ENCODE data around the gene ENOX2. TPM values are rescaled to one million over a fixed set of nuclear protein-coding genes. Genes with fewer than 3 reads are reported as not detected.

Gene ENOX2
- total RNA-seq, 1 donor from 2014 or later = 12.2 TPM

- DNase-seq (no peak), ATAC-seq (no peak)
- intact Hi-C loops (cut with DNase I) = no loop called here
- H3K27ac ChIP-seq = no peak overlapping the region
- TF ChIP-seq, protein P1, sequence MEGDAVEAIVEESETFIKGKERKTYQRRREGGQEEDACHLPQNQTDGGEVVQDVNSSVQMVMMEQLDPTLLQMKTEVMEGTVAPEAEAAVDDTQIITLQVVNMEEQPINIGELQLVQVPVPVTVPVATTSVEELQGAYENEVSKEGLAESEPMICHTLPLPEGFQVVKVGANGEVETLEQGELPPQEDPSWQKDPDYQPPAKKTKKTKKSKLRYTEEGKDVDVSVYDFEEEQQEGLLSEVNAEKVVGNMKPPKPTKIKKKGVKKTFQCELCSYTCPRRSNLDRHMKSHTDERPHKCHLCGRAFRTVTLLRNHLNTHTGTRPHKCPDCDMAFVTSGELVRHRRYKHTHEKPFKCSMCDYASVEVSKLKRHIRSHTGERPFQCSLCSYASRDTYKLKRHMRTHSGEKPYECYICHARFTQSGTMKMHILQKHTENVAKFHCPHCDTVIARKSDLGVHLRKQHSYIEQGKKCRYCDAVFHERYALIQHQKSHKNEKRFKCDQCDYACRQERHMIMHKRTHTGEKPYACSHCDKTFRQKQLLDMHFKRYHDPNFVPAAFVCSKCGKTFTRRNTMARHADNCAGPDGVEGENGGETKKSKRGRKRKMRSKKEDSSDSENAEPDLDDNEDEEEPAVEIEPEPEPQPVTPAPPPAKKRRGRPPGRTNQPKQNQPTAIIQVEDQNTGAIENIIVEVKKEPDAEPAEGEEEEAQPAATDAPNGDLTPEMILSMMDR (IDR thresholded peaks at IDR 0.05) = no peak
- no peaks in the 10 kb centered on the region for H3K36me3 ChIP-seq
- no peak overlapping the region for H3K4me3 ChIP-seq
- no peaks in the 10 kb centered on the region for H3K9me3 ChIP-seq
- no peaks in the 10 kb centered on the region for H3K4me1 ChIP-seq
- no peaks in the 10 kb centered on the region for H3K27me3 ChIP-seq
Observed at GRCh38 chrX:130756233-130756632, 146.8 kb downstream of the ENOX2 start.

- no peak overlapping the region for H3K4me3 ChIP-seq
- DNase-seq (no peak), ATAC-seq (no peak)
- no peaks in the 10 kb centered on the region for H3K4me1 ChIP-seq
- H3K36me3 ChIP-seq = no peaks in the 10 kb centered on the region
- TF ChIP-seq, protein P1 (IDR thresholded peaks at IDR 0.05) = no peak
- no peaks in the 10 kb centered on the region for H3K9me3 ChIP-seq
- no peak overlapping the region for H3K27ac ChIP-seq
- H3K27me3 ChIP-seq = no peaks in the 10 kb centered on the region
- intact Hi-C loops (cut with DNase I) = no loop called here
Observed at GRCh38 chrX:130754353-130754752, 148.7 kb downstream of the ENOX2 start.

DNA sequence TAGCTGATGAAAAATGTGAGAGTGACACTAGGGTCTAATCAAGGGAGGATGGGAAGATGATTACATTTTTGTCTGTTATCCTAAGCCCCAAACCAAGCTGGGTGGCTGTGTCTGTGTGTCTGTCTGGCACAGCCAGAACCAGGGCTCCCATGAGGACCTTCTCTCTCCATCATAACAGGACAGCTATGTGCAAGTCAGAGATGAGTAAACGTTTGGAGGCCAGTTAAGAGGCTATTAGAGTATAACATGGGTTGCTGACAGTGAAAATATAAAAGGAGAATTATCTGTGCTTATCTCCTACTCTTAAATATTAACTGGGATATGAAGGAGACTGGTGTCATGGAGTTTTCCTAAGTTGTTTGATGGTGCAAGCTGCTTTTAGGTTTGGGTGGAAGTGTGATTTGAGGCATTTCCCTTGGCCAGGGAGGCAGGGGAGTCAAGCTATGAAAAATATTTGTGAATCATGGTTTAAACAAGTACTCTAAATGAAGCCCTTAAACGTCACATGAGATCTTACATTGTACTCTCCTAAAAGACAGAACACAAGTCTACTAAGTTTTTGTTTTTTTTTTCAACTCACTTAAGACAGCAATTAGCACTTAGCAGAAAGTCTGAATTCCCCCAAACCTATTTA is 156.2 kb downstream of the ENOX2 start:
- H3K36me3 ChIP-seq = no peaks in the 10 kb centered on the region
- H3K4me3 ChIP-seq = no peak overlapping the region
- H3K27me3 ChIP-seq = no peaks in the 10 kb centered on the region
- TF ChIP-seq, protein P1 (IDR thresholded peaks at IDR 0.05) = no peak
- ATAC-seq = no peak
- no peaks in the 10 kb centered on the region for H3K4me1 ChIP-seq
- intact Hi-C loops (cut with DNase I) = no loop called here
- H3K9me3 ChIP-seq = no peaks in the 10 kb centered on the region
- no peak overlapping the region for H3K27ac ChIP-seq
- no peak for DNase-seq

DNA sequence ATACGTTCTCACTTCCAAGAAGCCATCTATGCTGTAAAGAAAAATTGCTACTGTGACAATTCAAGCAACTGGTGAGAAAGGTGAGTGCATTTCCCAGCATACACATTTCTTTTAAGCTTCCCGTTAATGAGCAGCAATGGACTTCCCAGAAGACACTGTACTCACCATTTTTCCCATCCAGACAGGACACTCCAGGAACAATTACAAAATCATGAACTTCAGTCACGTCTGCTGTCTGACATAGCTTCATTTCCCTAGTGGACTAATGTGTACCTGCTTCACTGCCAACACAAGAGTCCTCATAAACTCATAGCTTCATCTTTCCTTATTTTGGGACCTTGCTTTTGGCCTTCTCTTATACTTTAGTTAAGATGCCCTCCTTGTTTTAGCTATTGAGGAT is 156.9 kb downstream of the ENOX2 start:
- intact Hi-C loops (cut with DNase I) = no loop called here
- DNase-seq (no peak), ATAC-seq (no peak)
- H3K36me3 ChIP-seq = no peaks in the 10 kb centered on the region
- no peak overlapping the region for H3K27ac ChIP-seq
- no peak overlapping the region for H3K4me3 ChIP-seq
- no peaks in the 10 kb centered on the region for H3K27me3 ChIP-seq
- no peaks in the 10 kb centered on the region for H3K4me1 ChIP-seq
- H3K9me3 ChIP-seq = no peaks in the 10 kb centered on the region
- TF ChIP-seq, protein P1 (IDR thresholded peaks at IDR 0.05) = no peak

- no peak for DNase-seq
- no peak for ATAC-seq
- intact Hi-C loops (cut with DNase I) = no loop called here
- TF ChIP-seq, protein P1 (IDR thresholded peaks at IDR 0.05) = no peak
- no peaks in the 10 kb centered on the region for H3K27me3 ChIP-seq
- no peak overlapping the region for H3K4me3 ChIP-seq
- H3K27ac ChIP-seq = no peak overlapping the region
- no peaks in the 10 kb centered on the region for H3K36me3 ChIP-seq
- no peaks in the 10 kb centered on the region for H3K4me1 ChIP-seq
- no peaks in the 10 kb centered on the region for H3K9me3 ChIP-seq
Observed at GRCh38 chrX:130741584-130741983, 161.4 kb downstream of the ENOX2 start.

- ATAC-seq = no peak
- Histone ChIP-seq H3K27ac (no peak overlapping the region), H3K27me3 (no peaks in the 10 kb centered on the region), H3K9me3 (no peaks in the 10 kb centered on the region), H3K36me3 (no peaks in the 10 kb centered on the region), H3K4me3 (no peak overlapping the region), H3K4me1 (no peaks in the 10 kb centered on the region)
- TF ChIP-seq, protein P1 (IDR thresholded peaks at IDR 0.05) = no peak
- no peak for DNase-seq
- intact Hi-C loops (cut with DNase I) = no loop called here
Observed at GRCh38 chrX:130741151-130741550, 161.9 kb downstream of the ENOX2 start.
